Liver (tissue), 9 donors: ENCODE results near the gene RAB39B. TPM values are rescaled to one million over a fixed set of nuclear protein-coding genes. Genes with fewer than 3 reads are reported as not detected.

Experiments
- DNase-seq: peaks from one replicate; pipeline ENCODE4 v3.0.0-alpha.2; 2017; ENCODE audit warnings: low spot score
- H3K27ac ChIP-seq, 2 donors: one replicate each; pipeline ENCODE4 v1.7.0; 2013; ENCODE audit warnings: inconsistent platforms in 2 of 2, low read length in 2 of 2, control low read depth in 1 of 2, low read depth in 1 of 2, mild to moderate bottlenecking in 1 of 2
- H3K27me3 ChIP-seq, 4 donors: one replicate each; pipeline versions ENCODE4 v1.6.1 to v1.7.0; 2013; ENCODE audit warnings: low read length in 3 of 4, inconsistent platforms in 1 of 4, mild to moderate bottlenecking in 1 of 4, moderate library complexity in 1 of 4; ENCODE audit not compliant: control insufficient read depth in 4 of 4, insufficient read depth in 4 of 4
- H3K36me3 ChIP-seq, 4 donors: one replicate each; pipeline versions ENCODE4 v1.6.1 to v1.7.0; 2013; ENCODE audit warnings: low read length in 3 of 4, mild to moderate bottlenecking in 3 of 4, low read depth in 1 of 4, moderate library complexity in 1 of 4; ENCODE audit not compliant: control insufficient read depth in 4 of 4, insufficient read depth in 3 of 4
- H3K4me1 ChIP-seq, 4 donors: one replicate each; pipeline versions ENCODE4 v1.6.1 to v1.7.0; 2013; ENCODE audit warnings: low read length in 3 of 4, mild to moderate bottlenecking in 3 of 4, moderate library complexity in 1 of 4; ENCODE audit not compliant: control insufficient read depth in 4 of 4, insufficient read depth in 4 of 4
- H3K4me3 ChIP-seq, 3 donors: one replicate each; pipeline versions ENCODE4 v1.6.1 to v1.7.0; 2013; ENCODE audit warnings: low read length in 3 of 3, control low read depth in 1 of 3, low read depth in 1 of 3, mild to moderate bottlenecking in 1 of 3
- H3K9ac ChIP-seq, 2 donors: one replicate each; pipeline ENCODE4 v1.7.0; 2013; ENCODE audit warnings: low read length in 2 of 2, mild to moderate bottlenecking in 2 of 2, moderate library complexity in 2 of 2, control low read depth in 1 of 2, low read depth in 1 of 2
- H3K9me3 ChIP-seq, 4 donors: one replicate each; pipeline versions ENCODE4 v1.6.1 to v1.7.0; 2013; ENCODE audit warnings: low read length in 3 of 4; ENCODE audit not compliant: control insufficient read depth in 4 of 4
- ATF3 ChIP-seq: IDR thresholded peaks from 2 replicates; pipeline ENCODE4 v1.6.1; 2016; ENCODE audit warnings: antibody characterized with exemption
- CTCF ChIP-seq: fragments of 150-350 bp; IDR thresholded peaks from 2 replicates; pipeline ENCODE4 v1.5.1; 2017; ENCODE audit warnings: improper control_type of control experiment, low read depth, low read length; ENCODE audit not compliant: missing input control
- EGR1 ChIP-seq, 2 donors: IDR thresholded peaks; 2 replicates each; pipeline ENCODE4 v1.6.1; 2016 to 2018; ENCODE audit warnings: antibody characterized with exemption in 2 of 2, low read depth in 2 of 2
- FOXA1 ChIP-seq: IDR thresholded peaks from 2 replicates; pipeline ENCODE4 v1.6.1; 2016; ENCODE audit warnings: antibody characterized with exemption
- FOXA2 ChIP-seq: IDR thresholded peaks from 2 replicates; pipeline ENCODE4 v1.6.1; 2016; ENCODE audit warnings: antibody characterized with exemption
- GABPA ChIP-seq, 2 donors: IDR thresholded peaks in 1 of 2; conservative IDR thresholded peaks in 1 of 2; 2 replicates each; pipeline ENCODE4 v1.6.1; 2016; ENCODE audit warnings: antibody characterized with exemption in 2 of 2, mild to moderate bottlenecking in 1 of 2, moderate library complexity in 1 of 2
- HNF4A ChIP-seq, 2 donors: conservative IDR thresholded peaks; 2 replicates each; pipeline ENCODE4 v1.6.1; 2016; ENCODE audit warnings: antibody characterized with exemption in 2 of 2, mild to moderate bottlenecking in 2 of 2
- HNF4G ChIP-seq: IDR thresholded peaks from 2 replicates; pipeline ENCODE4 v1.6.1; 2016; ENCODE audit warnings: antibody characterized with exemption
- JUND ChIP-seq, 2 donors: IDR thresholded peaks; 2 replicates each; pipeline ENCODE4 v1.6.1; 2016; ENCODE audit warnings: antibody characterized with exemption in 2 of 2
- MAX ChIP-seq: IDR thresholded peaks from 2 replicates; pipeline ENCODE4 v1.6.1; 2016; ENCODE audit warnings: antibody characterized with exemption
- NR2F2 ChIP-seq: IDR thresholded peaks from 2 replicates; pipeline ENCODE4 v1.6.1; 2016; ENCODE audit warnings: antibody characterized with exemption
- RAD21 ChIP-seq, 2 donors: IDR thresholded peaks; 2 replicates each; pipeline ENCODE4 v1.6.1; 2016; ENCODE audit warnings: antibody characterized with exemption in 2 of 2, mild to moderate bottlenecking in 2 of 2
- SP1 ChIP-seq: IDR thresholded peaks from 2 replicates; pipeline ENCODE4 v1.6.1; 2018; ENCODE audit warnings: antibody characterized with exemption, mild to moderate bottlenecking
- TAF1 ChIP-seq: conservative IDR thresholded peaks from 2 replicates; pipeline ENCODE4 v1.6.1; 2016; ENCODE audit warnings: antibody characterized with exemption, mild to moderate bottlenecking
- YY1 ChIP-seq: IDR thresholded peaks from 2 replicates; pipeline ENCODE4 v1.6.1; 2016; ENCODE audit warnings: antibody characterized with exemption, mild to moderate bottlenecking
- ZBTB33 ChIP-seq: IDR thresholded peaks from 2 replicates; pipeline ENCODE4 v1.6.1; 2016; ENCODE audit warnings: antibody characterized with exemption
- WGBS: extraction: QIAGEN DNeasy Blood & Tissue Kit; methylation state at CpG from one replicate; pipeline ENCODE4 v1.1.7; 2013; 5-methylcytosine and 5-hydroxymethylcytosine counted together
- polyA plus RNA-seq, 2 donors: library from polyadenylated mRNA; stranded (reverse) in 1 of 2; unstranded in 1 of 2; fragments of 200-250 nt in 1 of 2; fragments of >200 nt in 1 of 2; fragmentation: Nextera tagmentation in 1 of 2; extraction: Ambion mirVana in 1 of 2; gene quantifications; one replicate each; pipeline versions ENCODE4 v1.2.1 to v1.2.3, GENCODE V29; 2013 to 2015
- total RNA-seq, 2 donors: library from RNA; depleted of rRNA; stranded (reverse); fragments of >200 nt; gene quantifications; one replicate each; pipeline ENCODE4 v1.2.3, GENCODE V29; 2014
- donor health status: healthy.
- donor health status: healthy.
- donor health status: healthy.
- donor health status: healthy.
- donor health status: healthy.

Gene RAB39B
- total and polyA plus RNA-seq, 4 donors = 0.07 to 0.75 (median 0.17) TPM; not detected in 1

GRCh38 chrX:155262970-155263754 lies 1.1 kb downstream of the RAB39B start:
- Histone ChIP-seq H3K9me3 (no peaks in the 10 kb centered on the region), H3K27ac (no peak overlapping the region), H3K36me3 (no peaks in the 10 kb centered on the region), H3K27me3 (peaks cover 0 to 2% (median 0%) of the 10 kb centered on the region in 4 donors), H3K4me1 (no peaks in the 10 kb centered on the region), H3K4me3 (no peak overlapping the region), H3K9ac (no peak overlapping the region)
- DNase-seq = no peak
- TF ChIP-seq YY1 (no peak), HNF4G (no peak), RAD21 (IDR thresholded peaks at IDR 0.05) (no peak), EGR1 (IDR thresholded peaks at IDR 0.05; ENCODE audit: low read depth in 2 of 2) (no peak), HNF4A (conservative IDR thresholded peaks at IDR 0.05) (no peak), ATF3 (no peak)
- WGBS = 31% methylated on average over 5 of the region's 5 CpGs

- Histone ChIP-seq H3K36me3 (no peaks in the 10 kb centered on the region), H3K9me3 (no peaks in the 10 kb centered on the region), H3K4me3 (no peak overlapping the region), H3K4me1 (no peaks in the 10 kb centered on the region), H3K9ac (no peak overlapping the region), H3K27ac (no peak overlapping the region), H3K27me3 (no peaks in the 10 kb centered on the region)
- DNase-seq = no peak
- WGBS = 85% methylated on average over 3 of the region's 3 CpGs
- TF ChIP-seq HNF4A (conservative IDR thresholded peaks at IDR 0.05) = no peak
- no peak for TF ChIP-seq SP1
- TF ChIP-seq EGR1 (IDR thresholded peaks at IDR 0.05; ENCODE audit: low read depth in 2 of 2) = no peak
- no peak for TF ChIP-seq RAD21 (IDR thresholded peaks at IDR 0.05)
- TF ChIP-seq JUND (IDR thresholded peaks at IDR 0.05) = no peak
- TF ChIP-seq GABPA (IDR thresholded peaks at IDR 0.05 in 1 of 2, conservative IDR thresholded peaks at IDR 0.05 in 1 of 2) = no peak
- no peak for TF ChIP-seq FOXA2
- TF ChIP-seq FOXA1 = no peak
- no peak for TF ChIP-seq ATF3
- no peak for TF ChIP-seq ZBTB33
- no peak for TF ChIP-seq CTCF
- TF ChIP-seq HNF4G = no peak
- no peak for TF ChIP-seq MAX
- no peak for TF ChIP-seq YY1
- no peak for TF ChIP-seq TAF1
- no peak for TF ChIP-seq NR2F2
Observed at GRCh38 chrX:155259752-155260151, 4.5 kb downstream of the RAB39B start.
